Activated naive CD8-positive, alpha-beta T cell treated with anti-CD3 and anti-CD28 coated beads, Interleukin-2, amount 50 U/mL, for 16 hours (primary cell): ENCODE measurements around the gene RNU1-4.
"Not testable (repeated sequence)": the region's sequence is repeated elsewhere in the genome, so short reads cannot be mapped to it uniquely, and the experiment has no call there.

Source experiments
- DNase-seq: peaks from one replicate; pipeline ENCODE4 v3.0.0-alpha.2; 2020; ENCODE audit warnings: low read depth, low spot score

The RNU1-4 gene

DNA sequence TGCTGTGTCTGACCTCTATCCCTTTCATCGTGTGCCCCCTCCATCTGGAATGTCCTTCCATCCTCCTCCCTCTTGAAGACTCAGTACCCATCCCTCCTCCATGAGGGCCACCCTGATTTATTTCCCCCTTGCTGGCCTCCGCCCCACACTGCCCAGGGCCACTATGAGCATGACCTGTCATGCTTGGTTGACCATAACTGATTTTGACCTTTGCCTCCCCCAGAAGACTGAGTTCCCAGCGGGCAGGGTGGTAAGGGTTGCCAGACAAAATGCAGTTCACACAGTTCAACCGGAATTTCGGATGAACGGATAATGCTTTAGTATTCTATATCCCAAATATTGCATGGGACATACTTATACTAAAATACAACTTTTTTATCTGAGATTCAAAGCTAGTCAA lies 31.6 kb upstream of the RNU1-4 start:
- not testable (repeated sequence) for DNase-seq

DNA sequence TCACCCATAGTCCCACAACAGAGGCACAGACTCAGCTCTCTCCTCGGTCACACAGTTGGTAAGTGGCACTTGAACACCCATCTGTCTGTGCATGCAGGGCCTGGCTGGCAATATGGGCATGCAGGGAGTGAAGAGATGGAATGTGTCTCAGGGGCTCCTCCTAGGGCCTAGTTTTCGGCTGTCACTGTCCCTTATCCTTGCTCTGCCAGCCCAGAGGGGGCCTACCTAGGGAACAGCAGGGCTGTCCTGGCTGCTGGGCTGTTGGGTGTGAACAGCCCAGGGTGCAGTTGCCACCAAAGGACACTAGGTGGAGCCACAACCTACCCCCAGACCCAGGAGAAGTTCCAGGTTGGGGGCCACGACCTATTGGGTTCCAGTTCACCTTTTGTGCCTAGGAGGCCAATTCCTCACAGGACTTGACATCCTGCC lies 30.6 kb upstream of the RNU1-4 start:
- not testable (repeated sequence) for DNase-seq

DNA sequence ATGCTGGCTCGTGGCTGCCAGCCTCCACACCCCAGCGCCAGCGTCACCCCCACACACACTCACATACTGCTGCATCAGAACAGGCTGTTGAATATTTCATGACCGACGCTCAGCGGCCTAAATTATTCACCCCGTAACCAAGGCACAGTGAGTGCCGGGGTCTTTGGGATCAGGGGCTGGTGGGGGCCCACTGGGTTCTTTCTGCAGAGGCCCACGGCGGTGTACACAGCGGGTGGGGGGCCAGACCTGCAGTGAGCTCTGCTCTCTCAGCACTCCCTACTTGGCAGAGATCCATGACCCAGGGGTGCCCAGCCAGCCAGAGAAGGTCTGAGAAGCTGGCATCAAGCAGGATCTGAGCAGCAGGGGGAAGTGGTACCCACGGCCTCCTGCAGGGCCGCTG lies 29.7 kb upstream of the RNU1-4 start:
- not testable (repeated sequence) for DNase-seq

DNA sequence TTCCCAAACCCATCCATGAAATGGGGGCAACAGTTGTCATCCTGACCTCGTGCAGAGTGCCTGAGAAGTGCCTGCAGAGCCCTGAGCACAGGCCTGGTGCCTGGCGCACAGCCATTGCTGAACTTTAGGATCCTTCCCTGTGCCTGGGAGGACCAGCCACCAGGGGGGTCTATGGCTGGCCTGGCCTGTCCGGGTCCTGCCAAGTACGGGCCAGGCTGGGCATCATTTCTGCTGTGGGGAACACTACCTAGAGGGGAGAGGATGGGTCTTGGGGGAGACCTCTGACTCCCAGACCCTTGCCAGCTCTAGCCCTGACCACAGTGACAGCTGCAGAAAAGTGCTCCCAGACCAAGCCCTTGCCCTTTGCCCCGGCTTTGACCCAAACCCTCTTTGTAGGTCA lies 28.2 kb upstream of the RNU1-4 start:
- not testable (repeated sequence) for DNase-seq

DNA sequence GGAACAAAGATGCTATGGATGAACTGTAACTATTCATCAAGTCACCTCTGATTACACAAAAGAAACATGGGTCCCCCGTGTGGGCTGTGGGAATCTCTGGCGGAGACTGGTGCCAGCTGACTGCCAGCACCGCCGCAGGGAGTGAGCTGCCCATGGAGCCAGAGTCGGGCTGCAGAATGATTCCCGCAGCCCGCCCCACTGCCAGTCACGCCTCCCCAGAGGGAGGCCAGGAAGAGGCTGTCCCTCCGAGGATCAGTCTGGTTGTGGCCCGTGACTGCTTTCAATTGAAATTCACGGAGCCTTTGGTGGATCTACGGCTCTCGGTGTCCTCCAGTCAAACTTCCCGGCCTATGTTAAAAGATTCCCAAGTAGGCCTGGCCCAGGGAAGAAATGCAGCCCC lies 27.7 kb upstream of the RNU1-4 start:
- DNase-seq = not testable (repeated sequence)

DNA sequence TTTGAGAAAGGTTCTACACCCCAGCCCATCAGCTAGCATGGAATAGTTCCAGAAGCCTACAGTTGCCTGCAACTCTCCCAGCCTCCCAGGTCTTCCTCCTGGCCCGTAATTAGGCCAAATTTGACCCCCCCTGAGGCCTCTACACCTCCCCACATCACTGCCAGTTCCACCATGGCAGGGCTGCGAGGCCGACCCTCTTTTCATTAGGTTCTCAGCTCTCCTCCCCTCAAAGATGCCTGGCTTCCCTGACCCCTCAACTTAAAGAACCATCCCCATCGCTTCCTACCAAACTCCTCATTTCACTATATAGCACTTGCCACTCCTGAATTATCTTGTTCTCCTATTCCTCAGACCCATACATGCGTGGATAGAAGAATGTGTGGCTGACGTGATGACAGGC lies 27.3 kb upstream of the RNU1-4 start:
- DNase-seq = not testable (repeated sequence)

DNA sequence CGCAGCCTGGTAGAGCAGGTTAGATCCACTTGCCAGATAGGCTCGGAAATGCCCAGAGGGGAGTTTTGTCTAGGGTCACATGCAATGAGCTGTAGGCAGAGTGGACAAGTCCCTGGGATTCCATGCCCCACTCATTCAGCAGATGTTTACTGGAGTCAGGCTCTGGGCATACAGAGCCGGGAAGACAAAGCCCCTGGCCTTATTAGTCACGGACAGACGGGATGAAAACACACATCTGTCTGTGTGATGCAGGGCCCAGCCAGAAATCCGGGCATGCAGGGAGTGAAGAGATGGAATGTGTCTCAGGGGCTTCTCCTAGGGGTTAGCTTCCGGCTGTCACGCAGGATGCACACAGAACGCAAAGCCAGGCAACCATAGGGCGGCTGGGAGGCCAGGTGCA lies 26.8 kb upstream of the RNU1-4 start:
- not testable (repeated sequence) for DNase-seq

DNA sequence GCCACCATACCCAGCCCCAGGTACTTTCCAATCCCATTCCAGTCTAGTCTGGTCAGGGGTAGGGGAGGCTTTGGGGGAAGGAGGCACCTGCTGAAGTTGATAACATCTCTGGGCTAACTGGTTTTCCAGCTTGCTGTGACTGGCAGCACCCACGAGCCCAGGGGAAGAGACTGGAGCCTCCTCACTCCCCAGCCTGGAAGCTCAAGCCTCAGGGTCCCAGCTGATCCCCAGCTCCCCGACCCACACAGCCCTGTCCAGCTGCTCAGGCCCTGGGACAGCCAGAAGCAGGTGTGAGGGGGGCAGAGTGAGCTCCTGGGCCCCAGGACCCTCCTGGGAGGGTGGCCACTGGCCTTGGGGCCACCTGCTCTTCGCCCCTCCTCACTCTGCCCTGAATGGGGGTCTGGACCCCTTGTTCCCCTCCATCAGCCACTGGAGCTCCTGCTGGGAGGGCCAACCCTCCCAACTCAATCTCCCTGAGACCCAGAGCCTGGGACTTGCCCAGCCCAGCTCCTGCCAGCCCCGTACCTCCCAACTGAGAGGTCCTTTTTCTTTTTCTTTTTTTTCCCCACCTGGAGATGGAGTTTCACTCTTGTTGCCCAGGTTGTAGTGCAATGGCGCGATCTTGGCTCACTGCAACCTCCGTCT lies 23.5 kb upstream of the RNU1-4 start:
- DNase-seq = no peak

DNA sequence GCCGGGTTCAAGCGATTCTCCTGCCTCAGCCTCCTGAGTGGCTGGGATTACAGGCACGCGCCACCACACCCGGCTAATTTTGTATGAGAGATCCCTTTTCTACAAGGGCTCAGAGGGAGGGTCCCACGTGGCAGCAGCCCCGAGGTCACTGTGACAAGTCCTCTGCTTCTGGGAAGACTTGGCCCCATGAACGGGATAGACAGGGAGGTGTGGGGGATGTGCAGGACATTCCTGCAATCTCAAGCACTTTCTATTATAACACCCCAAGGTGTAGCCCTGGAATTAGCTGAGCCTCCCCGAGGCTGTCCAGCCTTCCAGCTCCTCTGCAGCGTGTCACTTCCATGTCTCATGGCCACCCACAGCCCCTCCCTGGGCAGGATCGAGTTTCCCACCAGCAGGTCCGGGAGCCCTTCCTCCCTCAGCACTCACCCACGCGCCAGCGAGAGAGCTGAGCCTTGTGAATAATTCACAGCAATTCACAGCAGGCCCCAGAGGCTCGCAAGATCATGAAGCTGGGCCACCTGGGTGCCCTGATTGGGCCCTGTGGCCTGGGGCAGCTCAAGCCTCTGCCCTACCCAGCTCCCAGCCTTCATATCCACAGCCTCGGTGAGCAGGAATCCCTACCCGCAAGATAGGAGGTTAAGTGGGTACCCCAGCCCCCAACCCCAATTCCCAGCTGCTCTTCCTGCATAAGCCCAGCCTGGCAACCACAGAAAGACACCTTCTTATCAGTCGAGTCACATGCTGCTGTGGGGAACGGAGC lies 22.8 kb upstream of the RNU1-4 start:
- DNase-seq = no peak

DNA sequence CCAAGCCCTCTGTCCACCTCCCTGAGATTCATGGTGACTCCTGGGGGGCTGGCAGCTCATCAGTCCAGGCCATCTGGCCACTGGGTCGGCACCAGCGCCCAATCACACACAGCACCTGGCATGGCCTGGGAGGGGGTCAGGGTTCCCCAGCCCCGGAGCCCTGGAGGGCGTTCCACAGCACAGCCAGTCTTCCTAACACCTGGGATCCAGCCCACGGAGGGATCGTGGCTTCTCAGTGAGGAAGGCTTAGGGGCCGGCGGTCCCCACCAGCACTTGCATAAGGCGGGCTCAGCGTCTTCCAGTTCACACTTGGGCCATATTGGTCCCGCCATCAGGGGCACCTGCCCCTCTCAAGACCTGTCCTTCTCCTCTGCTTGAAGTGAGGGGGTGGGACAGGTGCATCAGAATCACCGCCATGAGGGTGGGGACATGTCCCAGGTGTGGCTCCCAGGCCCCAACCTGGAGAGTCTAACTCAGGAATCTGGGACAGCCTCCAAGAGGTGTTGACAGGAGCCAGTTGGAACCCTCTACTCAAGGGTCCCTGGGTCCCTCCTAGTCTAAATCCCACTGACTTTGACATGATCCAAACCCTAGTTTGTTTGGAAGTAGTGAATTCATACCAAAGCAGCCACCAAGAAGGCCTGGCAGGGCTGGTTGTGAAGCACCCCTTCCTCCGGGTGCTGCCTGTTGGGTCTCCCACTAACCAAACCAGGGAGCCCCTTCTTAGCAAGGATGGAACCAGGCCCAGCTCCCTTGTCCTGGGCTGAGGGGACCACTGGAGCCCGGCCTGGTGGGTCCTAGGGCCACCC lies 22.0 kb upstream of the RNU1-4 start:
- not testable (repeated sequence) for DNase-seq

DNA sequence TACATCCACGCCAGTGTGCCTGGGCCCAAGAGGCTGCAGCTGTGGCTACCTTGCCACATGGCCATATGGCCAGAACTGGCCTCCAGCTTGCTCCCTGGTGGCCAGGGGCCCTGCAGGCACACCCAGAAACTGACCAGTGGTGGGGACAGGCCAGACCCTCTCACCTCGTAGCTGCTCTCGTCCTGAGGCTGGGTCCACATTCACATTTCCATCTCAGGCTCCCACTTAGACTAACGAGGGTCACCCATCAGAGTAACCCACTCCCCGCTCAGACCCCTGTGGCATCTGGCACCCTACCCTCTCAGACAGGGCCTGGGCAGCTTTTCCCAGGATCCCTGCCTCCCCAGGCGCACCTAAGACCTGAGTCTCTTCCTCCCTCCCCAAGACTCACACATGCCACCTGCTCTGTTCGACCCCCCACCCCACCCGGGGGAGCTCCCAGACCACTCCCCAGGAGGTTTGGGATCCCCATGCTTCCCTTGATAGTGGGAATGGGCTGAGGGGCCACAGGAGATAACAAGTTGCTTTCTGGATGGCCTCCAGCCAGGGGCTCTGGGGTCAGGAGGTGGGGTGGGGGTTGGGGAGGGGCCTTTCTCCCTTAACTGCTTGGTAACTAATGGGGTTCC lies 21.3 kb upstream of the RNU1-4 start:
- no peak for DNase-seq

DNA sequence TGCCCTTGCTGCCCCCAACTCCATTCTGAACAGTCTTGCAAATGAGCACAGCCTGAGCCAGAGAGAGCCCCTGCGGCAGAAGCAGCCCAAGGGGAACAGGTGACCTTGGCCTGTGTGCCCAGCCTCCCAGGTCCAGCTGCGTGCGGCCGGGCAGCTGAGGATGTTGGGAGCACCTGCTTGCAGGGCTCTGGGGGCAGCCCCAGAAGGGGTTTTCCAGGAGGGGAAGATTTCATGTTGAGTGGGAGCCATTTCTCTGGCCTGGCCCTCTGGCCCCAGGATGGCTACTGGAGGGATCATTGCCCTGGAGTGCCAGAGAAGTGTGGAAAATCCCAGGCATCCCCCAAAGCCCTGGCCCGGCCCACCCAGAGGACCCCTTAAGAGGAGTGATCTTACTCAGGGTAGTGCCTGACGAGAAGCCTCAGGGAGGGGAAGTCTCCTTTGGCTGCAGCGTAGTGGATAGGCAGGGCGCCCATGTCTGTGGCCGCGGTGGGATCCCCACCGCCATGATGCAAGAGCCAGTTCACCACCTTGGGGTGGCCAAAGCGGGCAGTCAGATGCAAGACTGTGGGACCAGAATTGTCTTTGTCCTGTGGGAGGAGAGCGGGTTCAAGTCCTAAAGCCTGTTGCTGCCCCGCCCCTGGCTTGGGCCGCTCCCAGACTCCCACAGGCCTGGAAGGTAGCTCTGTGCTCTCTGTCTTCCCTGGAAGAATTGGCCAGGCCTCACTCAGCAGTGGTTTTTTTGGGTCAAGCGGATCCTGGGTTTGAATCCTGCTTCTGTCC lies 20.6 kb upstream of the RNU1-4 start:
- no peak for DNase-seq

DNA sequence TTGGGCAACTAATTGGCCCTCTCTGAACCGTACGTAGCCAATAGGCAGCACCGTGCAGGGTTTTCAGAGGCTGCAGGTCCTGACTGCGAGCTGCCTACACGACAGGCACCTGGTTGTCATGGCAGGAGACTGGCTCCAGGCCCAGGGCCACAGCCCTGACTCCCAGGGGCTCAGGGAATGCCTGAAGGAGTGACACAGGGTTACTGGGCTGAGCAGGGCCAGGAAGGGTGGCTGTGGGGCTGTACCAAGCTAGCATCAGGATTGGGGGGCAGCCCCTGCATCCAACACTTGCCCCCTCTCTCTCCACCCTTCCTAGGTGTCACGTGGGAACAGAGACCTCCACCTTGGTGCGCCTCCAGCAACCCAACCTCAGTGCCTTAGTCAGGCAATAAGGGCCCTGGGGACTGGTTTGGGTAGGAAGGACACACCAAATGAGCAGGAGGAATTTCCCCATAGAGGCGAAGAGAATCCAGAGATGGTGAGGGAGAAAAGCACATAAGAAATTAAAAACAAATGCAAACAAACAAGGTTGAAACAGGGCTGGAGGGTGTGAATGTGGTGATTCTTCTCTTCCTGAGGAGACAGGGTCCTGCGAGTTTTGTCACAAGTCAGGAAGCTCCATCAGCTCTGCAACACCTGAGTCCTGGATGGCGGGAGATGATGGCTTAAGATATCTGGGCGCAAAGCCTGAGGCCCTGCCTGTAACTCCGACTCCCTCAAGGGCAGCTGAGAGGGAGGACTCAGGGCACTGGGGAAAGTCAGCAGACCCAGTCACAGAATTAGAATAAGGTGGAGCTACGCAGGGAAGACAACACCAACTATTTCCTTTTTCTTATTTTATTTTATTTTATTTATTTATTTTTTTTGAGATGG lies 19.7 kb upstream of the RNU1-4 start:
- no peak for DNase-seq

DNA sequence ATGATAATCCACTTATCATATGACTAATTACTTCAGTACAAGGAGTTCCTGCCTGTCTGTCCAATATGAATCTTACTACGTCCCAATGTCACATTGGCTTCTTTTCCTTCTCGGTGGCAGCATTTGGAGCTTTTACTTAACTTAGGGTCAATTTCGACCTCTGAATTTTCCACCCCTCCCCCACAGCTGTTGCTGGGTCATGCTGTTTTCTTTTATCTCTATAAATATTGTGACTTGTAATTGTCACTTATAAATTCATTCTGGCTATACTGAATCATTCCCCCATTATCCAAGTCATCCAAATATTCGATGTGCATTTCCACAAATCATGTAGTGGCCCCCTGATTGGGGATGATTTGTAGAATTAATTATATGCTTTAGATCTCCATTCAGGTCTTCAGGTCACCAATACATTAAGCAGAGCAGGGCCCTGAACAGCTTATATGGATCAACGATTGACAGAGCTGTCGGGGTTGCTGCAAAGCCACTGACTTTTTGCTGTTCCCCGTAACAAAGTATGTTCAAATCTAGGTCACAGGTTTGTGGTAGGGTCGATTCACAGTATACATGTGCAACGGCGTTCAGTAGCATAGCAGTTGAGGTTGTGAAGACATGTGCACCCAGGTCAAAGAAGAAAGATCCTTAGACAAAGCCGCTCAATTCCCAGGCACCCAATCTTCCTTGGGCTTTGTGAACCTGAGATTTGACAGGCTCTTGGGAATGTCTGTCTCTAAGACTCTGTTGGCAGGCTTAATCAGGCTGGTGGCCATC lies 18.3 kb upstream of the RNU1-4 start:
- DNase-seq = no peak

DNA sequence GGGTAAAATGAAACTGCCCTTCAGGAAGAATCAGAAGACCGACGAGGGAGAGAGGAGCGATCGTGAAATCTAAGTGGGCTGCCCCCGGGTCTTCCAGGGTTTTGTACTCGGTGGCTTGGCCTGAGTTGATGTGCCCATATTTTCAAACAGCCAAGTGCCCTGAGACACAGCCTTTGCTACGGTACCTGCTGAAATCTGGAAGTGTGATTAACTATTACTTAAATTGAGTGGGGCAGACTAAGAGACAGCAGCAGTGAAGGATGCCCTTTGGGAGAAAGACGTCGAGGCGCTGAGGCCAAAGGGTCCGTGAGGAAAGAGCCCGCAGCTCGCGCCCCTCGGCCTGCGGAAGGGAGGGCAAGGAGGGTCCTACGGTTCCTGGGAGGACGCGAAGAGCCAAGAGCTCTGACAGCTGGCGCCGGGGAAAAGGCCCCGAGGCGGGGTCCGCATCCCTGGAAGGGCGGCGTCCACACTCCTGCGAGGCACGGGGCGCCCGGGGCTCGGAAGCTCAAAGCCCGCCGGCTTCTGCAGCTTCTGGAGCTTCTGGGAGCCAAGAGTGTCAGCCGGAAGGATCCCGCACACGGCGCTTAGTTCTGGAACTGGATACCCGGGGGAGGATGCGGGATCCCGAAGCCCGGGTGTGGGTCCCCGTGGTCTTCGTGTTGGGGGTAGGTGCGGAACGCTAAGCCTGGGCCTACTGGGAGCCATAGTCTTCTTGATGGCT lies 15.4 kb upstream of the RNU1-4 start:
- DNase-seq = no peak

DNA sequence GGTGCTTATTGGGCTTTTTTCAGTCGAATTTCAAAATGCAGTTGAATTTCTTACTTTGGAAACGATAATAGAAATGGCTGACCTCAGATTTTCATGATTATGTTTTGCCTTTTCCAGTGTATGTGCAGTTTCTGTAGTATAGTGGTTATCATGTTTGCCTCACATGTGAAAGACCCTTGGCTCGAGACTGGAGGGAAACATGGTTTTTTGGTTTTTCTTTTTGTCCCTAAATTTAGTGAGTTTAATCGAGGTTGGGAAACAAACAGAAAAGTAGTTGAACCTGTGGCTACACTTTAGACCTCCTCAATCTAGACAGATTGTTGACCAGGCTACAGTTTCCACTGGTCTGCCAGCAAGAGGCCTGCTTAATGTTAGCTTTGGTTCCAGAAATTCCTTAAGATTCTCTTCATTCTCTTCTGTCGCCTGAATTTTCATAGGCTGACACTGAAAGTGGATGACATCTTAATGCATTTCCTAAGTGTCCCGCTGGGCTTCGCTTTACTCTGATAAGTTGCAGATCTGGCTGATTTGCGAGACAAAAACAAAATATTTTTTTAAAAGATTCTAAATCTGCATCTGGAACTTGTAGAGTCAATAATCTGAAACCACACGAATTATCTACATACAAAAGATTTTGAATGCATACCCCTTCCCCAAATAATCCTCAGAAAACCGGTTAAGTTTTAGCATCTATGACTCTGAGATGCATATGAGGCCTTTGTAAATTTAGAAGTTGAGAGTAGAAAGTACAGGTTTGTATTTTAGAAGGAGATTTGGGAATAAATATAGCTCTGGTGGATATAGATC lies 14.7 kb upstream of the RNU1-4 start:
- DNase-seq = not testable (repeated sequence)

DNA sequence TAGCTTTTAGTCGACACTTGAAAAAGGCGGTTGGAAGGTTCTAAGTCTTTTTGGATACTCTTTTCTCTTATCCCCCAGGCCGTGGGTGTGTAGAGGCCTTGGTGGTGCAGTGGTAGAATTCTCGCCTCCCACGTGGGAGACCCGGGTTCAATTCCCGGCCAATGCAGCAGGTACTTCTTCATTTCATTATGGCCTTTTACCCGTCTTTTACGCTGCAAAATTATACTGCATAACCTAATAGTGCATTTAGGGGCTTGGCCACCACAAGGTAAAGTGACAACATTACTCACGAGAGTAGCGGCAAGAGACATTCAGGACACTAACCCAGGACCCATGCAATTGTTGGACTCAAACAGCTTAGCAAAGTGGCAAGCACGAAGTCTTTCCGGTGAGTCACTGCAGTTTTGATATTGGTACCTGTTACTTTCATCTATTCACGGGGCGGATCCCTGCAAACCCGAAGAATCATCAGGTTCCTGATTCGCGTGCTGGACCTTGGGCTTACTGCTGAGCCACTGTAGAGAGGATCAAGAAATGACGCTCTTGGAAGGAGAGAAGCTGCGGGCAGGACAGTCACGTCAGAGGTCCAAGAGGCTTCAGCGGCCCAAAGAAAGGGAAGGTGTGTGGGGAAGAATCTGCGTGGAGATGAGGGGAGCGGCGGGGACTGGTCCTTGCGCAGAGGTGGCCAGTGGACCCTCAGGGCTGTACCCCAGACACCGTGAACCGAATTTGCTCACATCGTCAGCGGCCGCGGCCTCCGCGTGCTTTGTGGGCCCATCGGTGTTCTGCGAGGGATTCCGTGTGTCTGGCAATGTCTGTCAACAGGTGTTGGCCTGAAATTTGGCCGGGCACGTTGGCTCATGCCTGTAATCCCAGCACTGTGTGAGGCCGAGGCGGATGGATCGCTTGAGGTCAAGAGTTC lies 12.9 kb upstream of the RNU1-4 start:
- DNase-seq = no peak
